Natural killer cell (primary cell): Measurements from ENCODE around the gene PNCK. TPM values are rescaled to one million over a fixed set of nuclear protein-coding genes. Genes with fewer than 3 reads are reported as not detected.
"Not testable (repeated sequence)": the region's sequence is repeated elsewhere in the genome, so short reads cannot be mapped to it uniquely, and the experiment has no call there.

Source experiments
- ATAC-seq, 3 donors: fragments of 150-1000 bp in 2 of 3; fragments of 200-7000 bp in 1 of 3; cut with Tn5 transposase; 1 replicate in 1 of 3; 2 replicates in 2 of 3; pipeline ENCODE4 v1.10.0; 2021; ENCODE audit warnings: mild to moderate bottlenecking in 2 of 3, moderate library complexity in 2 of 3
- DNase-seq, 2 donors: peaks; one replicate each; pipeline versions ENCODE4 v3.0.0 to v3.0.0-alpha.2; 2013 to 2021; ENCODE audit warnings: mixed read lengths in 1 of 2
- H3K27ac ChIP-seq: one replicate; pipeline ENCODE4 v1.5.1; 2013; ENCODE audit warnings: mild to moderate bottlenecking, low read length
- H3K27me3 ChIP-seq: one replicate; pipeline ENCODE4 v1.6.1; 2013; ENCODE audit warnings: low read length; ENCODE audit not compliant: control insufficient read depth, insufficient read depth
- H3K36me3 ChIP-seq: one replicate; pipeline ENCODE4 v1.6.1; 2013; ENCODE audit warnings: low read length; ENCODE audit not compliant: control insufficient read depth, insufficient read depth
- H3K4me1 ChIP-seq: one replicate; pipeline ENCODE4 v1.6.1; 2013; ENCODE audit warnings: low read length; ENCODE audit not compliant: control insufficient read depth, insufficient read depth
- H3K4me3 ChIP-seq: one replicate; pipeline ENCODE4 v1.5.1; 2013; ENCODE audit warnings: low read length
- H3K9me3 ChIP-seq: one replicate; pipeline ENCODE4 v1.6.1; 2013; ENCODE audit warnings: low read length; ENCODE audit not compliant: control insufficient read depth, insufficient read depth
- H3K27ac Mint-ChIP-seq, 2 donors: one replicate each; pipeline ENCODE4 v1.8.0; 2022; ENCODE audit warnings: mild to moderate bottlenecking in 2 of 2, mixed read lengths in 2 of 2, moderate library complexity in 1 of 2
- H3K27me3 Mint-ChIP-seq, 2 donors: one replicate each; pipeline ENCODE4 v1.8.0; 2022; ENCODE audit warnings: low read depth in 2 of 2, mixed read lengths in 2 of 2
- H3K36me3 Mint-ChIP-seq: one replicate; pipeline ENCODE4 v1.8.0; 2022; ENCODE audit warnings: mixed read lengths
- H3K4me1 Mint-ChIP-seq, 2 donors: one replicate each; pipeline ENCODE4 v1.8.0; 2022; ENCODE audit warnings: mixed read lengths in 2 of 2
- H3K4me3 Mint-ChIP-seq: one replicate; pipeline ENCODE4 v1.8.0; 2022; ENCODE audit warnings: mild to moderate bottlenecking, moderate library complexity, mixed read lengths
- H3K9me3 Mint-ChIP-seq, 2 donors: one replicate each; pipeline ENCODE4 v1.8.0; 2022; ENCODE audit warnings: mixed read lengths in 2 of 2
- CTCF ChIP-seq: fragments of 200-600 bp; IDR thresholded peaks from one replicate; pipeline ENCODE4 v1.8.0; 2022; ENCODE audit warnings: antibody characterized with exemption
- WGBS: methylation state at CpG from one replicate; pipeline ENCODE4 v1.1.7; 2013; ENCODE audit warnings: missing lambda C conversion rate; ENCODE audit not compliant: insufficient coverage; 5-methylcytosine and 5-hydroxymethylcytosine counted together
- intact Hi-C: fragments of 100-400 bp; cut with micrococcal nuclease; formaldehyde crosslinking; loops from one replicate; pipeline ENCODE4 v1.14.2; 2022
- total RNA-seq, 4 donors: library from RNA; stranded (reverse); fragments of 120-200 nt in 1 of 4; gene quantifications; one replicate each; pipeline versions ENCODE4 v1.2.3 to v1.2.4, GENCODE V29; 2013 to 2022

The PNCK gene
- total RNA-seq, 3 donors from 2014 or later (not counting 1 experiment from before 2014, with no cell fraction given), result 0.66 to 1.1 (median 0.97) TPM

GRCh38 chrX:153696100-153696499, 22.5 kb upstream of the PNCK start:
- Histone ChIP-seq H3K27me3 (no peaks in the 10 kb centered on the region), H3K27ac (no peak overlapping the region), H3K4me1 (no peaks in the 10 kb centered on the region), H3K9me3 (no peaks in the 10 kb centered on the region), H3K36me3 (peaks cover 6% of the 10 kb centered on the region), H3K4me3 (no peak overlapping the region)
- no peaks in the 10 kb centered on the region for H3K9me3 Mint-ChIP-seq
- DNase-seq (no peak), ATAC-seq (no peak)
- intact Hi-C loops, result no loop called here
- H3K36me3 Mint-ChIP-seq, result no peaks in the 10 kb centered on the region
- no peak overlapping the region for H3K4me3 Mint-ChIP-seq
- H3K27me3 Mint-ChIP-seq, result no peaks in the 10 kb centered on the region
- 97% methylated on average over 12 of the region's 15 CpGs for WGBS
- no peak overlapping the region for H3K27ac Mint-ChIP-seq
- TF ChIP-seq CTCF, result no peak
- peaks cover 0 to 6% of the 10 kb centered on the region in 2 donors for H3K4me1 Mint-ChIP-seq

- intact Hi-C loops, result no loop called here
- Mint-ChIP-seq H3K4me3 (no peak overlapping the region), H3K36me3 (no peaks in the 10 kb centered on the region), H3K9me3 (no peaks in the 10 kb centered on the region), H3K27me3 (peaks cover 0 to 2% of the 10 kb centered on the region in 2 donors), H3K27ac (no peak overlapping the region), H3K4me1 (no peaks in the 10 kb centered on the region)
- ATAC-seq (no peak), DNase-seq (no peak)
- no peak overlapping the region for H3K27ac ChIP-seq
- H3K4me3 ChIP-seq, result no peak overlapping the region
- no peaks in the 10 kb centered on the region for H3K36me3 ChIP-seq
- no peaks in the 10 kb centered on the region for H3K27me3 ChIP-seq
- no peak for TF ChIP-seq CTCF
- H3K9me3 ChIP-seq, result no peaks in the 10 kb centered on the region
- no peaks in the 10 kb centered on the region for H3K4me1 ChIP-seq
- 91% methylated on average over 18 of the region's 23 CpGs for WGBS
These were observed 21.2 kb upstream of the PNCK start for GRCh38 chrX:153694687-153695270.

GRCh38 chrX:153694256-153694655, 20.6 kb upstream of the PNCK start:
- intact Hi-C loops, H3K27me3 Mint-ChIP-seq, H3K4me3 Mint-ChIP-seq, H3K27ac ChIP-seq, H3K4me1 ChIP-seq, H3K36me3 ChIP-seq, H3K27ac Mint-ChIP-seq, H3K36me3 Mint-ChIP-seq, H3K27me3 ChIP-seq, H3K9me3 ChIP-seq, ATAC-seq, H3K9me3 Mint-ChIP-seq, H3K4me1 Mint-ChIP-seq, H3K4me3 ChIP-seq, DNase-seq: not testable (repeated sequence)
- 95% methylated on average over 13 of the region's 16 CpGs for WGBS

GRCh38 chrX:153693216-153694086, 19.8 kb upstream of the PNCK start:
- H3K27ac ChIP-seq, result no peak overlapping the region
- no peaks in the 10 kb centered on the region for H3K9me3 Mint-ChIP-seq
- H3K36me3 ChIP-seq, result no peaks in the 10 kb centered on the region
- no peaks in the 10 kb centered on the region for H3K9me3 ChIP-seq
- ATAC-seq (no peak), DNase-seq (no peak)
- no peaks in the 10 kb centered on the region for H3K27me3 ChIP-seq
- no peaks in the 10 kb centered on the region for H3K36me3 Mint-ChIP-seq
- H3K27me3 Mint-ChIP-seq, result peaks cover 0 to 2% of the 10 kb centered on the region in 2 donors
- no peak for TF ChIP-seq CTCF
- no peak overlapping the region for H3K27ac Mint-ChIP-seq
- no peak overlapping the region for H3K4me3 Mint-ChIP-seq
- peaks cover 2% of the 10 kb centered on the region for H3K4me1 ChIP-seq
- H3K4me3 ChIP-seq, result no peak overlapping the region
- H3K4me1 Mint-ChIP-seq, result no peaks in the 10 kb centered on the region
- WGBS, result 83% methylated on average over 30 of the region's 31 CpGs
- intact Hi-C loops, result no loop called here
